HG03103 (cell line): Measurements from ENCODE around the gene ARFGAP3.

Source experiments
- ATAC-seq: cut with Tn5 transposase; IDR thresholded peaks from one replicate; pipeline ENCODE4 v1.9.1; 2021; ENCODE audit warnings: low read depth; ENCODE audit not compliant: unreplicated experiment

The ARFGAP3 gene

DNA sequence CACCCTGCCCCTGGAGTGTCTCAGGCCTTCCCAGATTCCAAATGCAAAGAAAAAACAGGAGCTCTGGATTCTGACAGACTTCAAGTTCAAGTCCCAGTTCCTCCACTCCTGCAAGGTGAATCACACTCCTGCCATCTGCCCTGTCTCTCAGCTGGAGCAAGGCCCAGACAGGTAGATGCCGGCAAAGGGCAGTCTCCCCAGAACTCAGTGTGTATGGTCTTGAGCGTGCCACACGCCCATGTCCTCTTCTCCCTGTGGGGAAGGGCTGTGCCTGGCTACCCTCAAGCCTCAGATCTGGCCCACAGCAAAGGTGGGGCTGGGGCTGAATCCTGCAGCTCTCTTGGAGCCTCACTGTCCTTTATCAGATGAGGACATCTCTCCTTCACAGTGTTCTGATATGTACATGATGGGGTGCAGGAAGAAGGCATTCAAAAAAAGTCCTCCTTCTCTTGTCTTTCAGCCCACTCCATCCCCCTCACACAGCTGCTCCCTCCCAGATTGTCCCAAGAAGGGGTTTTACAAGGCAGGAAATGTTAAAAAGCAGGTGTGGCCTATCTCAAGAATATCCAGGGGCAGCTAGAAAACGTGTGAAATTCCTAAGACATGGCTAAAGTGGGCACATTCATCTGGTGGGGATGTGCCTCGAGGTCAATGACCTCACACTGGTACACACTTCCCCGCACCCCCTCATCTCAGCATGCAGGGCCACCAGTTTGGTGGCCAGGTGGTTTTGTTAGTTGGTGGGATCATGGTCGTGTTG is 27.7 kb upstream of the ARFGAP3 start:
- no peak for ATAC-seq

GRCh38 chr22:42883970-42884369 is 26.9 kb upstream of the ARFGAP3 start:
- ATAC-seq, result no peak

GRCh38 chr22:42883121-42883520 is 26.0 kb upstream of the ARFGAP3 start:
- no peak for ATAC-seq

DNA sequence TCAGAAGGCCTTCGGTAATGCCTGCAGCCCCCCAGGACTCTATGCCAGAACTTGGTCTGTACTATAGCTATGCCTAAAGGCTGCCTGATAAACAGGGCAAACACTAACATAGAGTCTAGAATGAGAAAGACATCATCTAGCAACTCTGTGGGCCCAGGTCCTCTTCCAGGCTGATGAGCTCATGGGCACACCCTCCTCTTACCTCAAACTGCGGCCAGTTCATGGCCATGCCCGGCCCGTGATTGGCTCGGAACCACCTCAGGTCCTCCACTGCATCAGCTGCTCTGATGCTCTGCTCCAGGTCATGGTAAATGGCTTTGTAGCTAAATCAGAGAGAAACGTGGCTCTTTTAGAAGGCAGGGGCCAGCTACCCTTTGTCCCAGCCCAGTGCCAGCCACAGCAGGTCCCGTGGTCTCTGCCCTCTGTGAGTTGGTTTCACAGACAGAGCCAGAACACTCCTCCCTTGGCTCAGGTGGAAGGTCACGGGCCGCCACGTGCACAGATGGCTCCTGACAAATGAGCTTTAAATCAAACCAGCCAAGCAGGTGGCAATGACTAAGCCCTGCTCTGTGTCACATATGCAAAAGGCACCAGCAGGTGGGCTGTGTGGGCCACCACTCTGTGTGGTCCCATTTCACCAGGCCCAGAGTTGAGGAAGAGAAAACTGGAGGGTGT is 25.0 kb upstream of the ARFGAP3 start:
- ATAC-seq, result no peak

DNA sequence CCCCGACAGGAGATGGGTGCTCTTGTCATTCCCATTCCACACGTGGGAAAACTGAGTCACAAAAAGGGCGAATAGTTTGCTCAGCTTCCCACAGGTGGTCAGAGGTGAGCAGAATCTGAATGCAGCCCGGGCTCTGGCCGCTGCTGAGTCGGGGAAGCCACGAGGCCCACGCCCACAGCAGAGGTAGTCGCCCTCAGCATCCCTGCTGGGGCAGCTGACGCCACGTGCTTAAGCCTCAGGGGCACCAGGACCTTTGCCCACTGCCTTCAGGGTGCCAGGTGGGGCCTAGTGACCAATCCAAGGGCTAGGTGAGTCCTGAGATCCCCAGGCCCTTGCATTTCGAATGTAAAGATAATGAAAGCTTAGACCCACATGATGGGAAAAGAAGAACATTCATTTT is 24.2 kb upstream of the ARFGAP3 start:
- no peak for ATAC-seq

DNA sequence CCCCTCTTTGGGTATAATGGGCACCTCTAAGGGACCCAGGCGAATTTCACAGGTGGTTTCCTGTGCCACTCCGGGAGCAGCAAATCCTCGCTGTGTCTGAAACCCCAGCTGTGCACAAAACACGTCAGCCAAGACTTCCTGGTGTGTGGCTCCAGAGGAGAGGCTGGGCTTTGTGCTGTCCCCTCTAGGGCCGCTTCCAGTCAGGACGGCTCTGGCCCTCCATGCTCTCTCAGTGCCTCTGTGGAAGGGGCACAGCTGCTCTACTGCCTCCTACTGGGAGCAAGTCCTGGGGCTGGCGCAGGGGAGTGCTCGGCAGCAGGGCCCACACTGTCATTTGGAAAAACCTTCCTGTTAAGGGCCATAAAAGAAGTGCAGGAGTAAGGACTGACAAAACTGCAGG is 23.7 kb upstream of the ARFGAP3 start:
- ATAC-seq, result no peak

DNA sequence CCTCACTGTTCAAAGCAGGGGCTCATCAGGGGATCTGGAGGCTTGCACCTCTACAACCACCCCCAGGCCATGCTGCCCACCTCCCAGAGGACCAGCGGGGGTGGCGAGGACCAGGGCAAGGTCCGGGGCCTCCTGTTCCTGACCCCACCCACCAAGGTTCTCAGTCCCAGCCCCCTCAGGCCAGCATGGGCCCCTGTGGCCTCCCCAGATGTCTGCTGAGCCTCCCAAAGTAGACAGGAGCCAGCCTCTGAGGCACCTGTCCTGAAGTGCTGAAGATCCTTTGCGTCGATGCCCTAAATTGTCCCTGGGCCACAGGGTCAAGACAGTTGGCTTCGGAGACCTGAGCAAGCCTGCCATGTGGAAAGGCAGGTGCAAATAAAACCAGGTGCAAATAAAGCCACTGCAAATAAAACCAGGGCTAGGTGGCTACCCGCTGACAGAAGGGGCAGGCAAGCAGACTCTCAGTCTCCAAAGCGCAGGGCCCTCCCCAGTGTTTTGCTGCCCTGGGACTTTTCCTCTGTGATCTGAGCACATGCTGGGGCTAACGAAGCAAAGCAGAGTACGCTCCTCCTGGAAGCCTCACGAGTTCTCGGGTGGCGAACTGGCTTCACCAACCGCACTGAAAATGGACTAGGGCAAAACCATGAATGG is 22.4 kb upstream of the ARFGAP3 start:
- no peak for ATAC-seq

GRCh38 chr22:42878561-42879305 is 21.7 kb upstream of the ARFGAP3 start:
- no peak for ATAC-seq

GRCh38 chr22:42877597-42878340 is 20.7 kb upstream of the ARFGAP3 start:
- ATAC-seq, result no peak

GRCh38 chr22:42877158-42877557 is 20.1 kb upstream of the ARFGAP3 start:
- no peak for ATAC-seq

DNA sequence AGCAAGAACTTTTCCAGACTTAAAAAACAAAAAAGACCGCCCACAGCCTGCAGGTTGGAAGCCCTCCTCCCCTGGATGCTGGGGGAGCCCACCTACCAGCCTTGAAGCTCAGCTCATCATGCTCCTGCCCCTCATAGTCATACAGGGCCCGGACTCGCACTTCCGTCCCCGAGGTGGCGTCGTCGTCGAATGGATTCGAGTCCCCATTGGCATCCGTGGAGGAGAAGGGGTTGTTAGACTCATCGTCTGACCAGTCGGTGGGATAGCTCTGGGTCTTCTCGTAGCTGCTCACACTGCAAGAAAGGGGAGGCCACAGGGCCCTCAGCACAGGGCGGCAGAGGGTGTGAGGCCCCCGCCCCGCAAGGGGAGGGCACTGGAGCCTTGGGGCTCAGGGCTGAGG is 19.0 kb upstream of the ARFGAP3 start:
- no peak for ATAC-seq

- no peak for ATAC-seq
Observed at GRCh38 chr22:42874010-42874409, 16.9 kb upstream of the ARFGAP3 start.

- ATAC-seq, result no peak
Observed at GRCh38 chr22:42873356-42873755, 16.3 kb upstream of the ARFGAP3 start.

DNA sequence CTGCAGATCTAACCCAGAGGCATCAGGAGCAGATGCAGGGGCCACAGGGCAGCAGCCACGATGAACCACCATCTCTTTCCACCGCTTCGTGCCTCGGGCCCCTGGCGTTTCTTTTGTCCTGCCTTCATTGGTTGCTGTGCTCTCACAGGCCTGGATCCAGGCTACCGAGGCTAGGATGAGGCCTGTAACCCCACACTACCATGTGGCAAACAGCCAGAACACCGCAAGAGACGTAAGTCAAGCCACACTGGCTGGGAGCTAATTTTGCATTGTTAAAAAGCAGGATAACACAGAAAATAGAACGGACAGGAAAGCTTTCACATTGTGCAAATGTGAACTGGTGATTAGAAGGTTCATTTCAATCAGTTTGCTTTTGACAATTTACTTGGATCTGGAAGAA is 15.7 kb upstream of the ARFGAP3 start:
- no peak for ATAC-seq

DNA sequence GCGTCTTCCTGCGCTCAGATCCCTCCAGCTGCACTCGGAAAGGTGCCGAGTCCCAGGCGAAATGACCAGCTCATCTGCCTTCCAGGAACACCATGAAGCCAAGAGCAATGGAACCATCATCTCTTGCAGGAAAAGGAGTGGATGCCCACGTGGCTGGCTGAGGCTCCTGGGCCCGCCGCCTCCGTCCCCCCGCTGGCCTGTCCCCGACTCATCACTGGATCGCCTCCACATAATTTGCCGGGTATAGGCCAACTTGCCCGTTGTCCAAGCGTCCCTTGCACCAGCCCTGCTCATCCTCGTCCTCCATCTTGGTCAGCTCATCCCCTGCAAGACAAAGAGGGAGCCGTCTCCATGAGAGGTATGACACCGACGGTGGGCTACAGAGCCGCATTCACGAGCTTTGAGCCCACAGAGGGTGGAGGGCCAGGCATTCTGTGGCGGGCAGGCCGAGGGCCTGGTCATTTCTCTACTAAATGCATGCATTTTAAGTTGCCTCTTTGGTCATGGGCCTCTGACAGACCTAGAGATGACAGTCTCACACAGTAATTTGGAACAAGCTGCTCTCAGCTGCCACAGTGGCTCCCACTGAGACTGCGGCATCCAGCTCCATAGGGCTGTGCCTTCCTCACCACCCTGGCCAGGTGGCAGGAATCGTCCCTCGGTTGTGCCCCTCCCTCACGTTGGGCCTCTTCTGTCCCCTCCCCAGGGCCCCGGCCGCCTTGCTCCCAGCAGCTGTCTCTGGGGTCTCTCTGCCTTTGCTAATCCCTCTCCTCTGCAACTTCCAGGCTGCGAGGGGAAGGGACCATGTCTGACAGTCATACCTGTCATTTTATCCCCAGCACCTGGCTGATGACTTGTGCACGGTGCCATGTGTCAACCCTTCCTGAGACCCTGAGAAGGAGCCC is 14.3 kb upstream of the ARFGAP3 start:
- no peak for ATAC-seq

DNA sequence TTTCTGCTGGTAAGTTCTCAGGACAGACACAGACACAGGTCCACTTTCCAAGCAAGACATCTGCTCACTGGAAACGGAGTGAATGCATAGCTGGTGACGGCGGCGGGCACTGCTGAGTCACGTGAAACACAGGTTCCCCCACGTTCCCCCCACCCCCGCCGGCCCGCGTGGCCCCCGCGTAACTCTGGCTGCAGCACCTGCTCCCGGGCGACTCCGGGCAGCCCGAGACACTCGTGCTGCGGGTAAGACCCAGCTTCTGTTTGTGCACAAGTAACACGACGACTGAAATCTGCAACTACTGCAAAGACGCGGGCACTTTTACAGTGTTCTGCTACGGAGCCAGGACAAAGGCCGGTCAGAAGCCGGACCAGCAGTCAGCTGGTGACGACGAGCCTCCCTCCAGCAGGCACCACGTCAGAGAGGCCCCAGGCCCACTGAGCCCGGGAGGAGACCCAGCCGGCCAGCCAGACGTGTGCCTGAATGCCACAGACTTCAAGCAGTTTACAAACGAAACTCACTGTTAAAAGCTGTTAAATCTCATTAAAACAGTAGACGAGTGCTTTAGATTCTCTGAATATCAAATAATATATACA is 12.9 kb upstream of the ARFGAP3 start:
- ATAC-seq, result no peak

GRCh38 chr22:42869463-42869862 is 12.4 kb upstream of the ARFGAP3 start:
- ATAC-seq, result no peak

GRCh38 chr22:42868751-42869251 is 11.7 kb upstream of the ARFGAP3 start:
- ATAC-seq, result no peak

GRCh38 chr22:42866100-42866499 is 9.0 kb upstream of the ARFGAP3 start:
- no peak for ATAC-seq
